ENCODE measurements around the gene TRIP13. TPM values are rescaled to one million over a fixed set of nuclear protein-coding genes. Genes with fewer than 3 reads are reported as not detected.

TRIP13 gene
- total RNA-seq, 4 donors from 2014 or later = 1.1 to 1.7 (median 1.3) TPM; not detected in 1

DNA sequence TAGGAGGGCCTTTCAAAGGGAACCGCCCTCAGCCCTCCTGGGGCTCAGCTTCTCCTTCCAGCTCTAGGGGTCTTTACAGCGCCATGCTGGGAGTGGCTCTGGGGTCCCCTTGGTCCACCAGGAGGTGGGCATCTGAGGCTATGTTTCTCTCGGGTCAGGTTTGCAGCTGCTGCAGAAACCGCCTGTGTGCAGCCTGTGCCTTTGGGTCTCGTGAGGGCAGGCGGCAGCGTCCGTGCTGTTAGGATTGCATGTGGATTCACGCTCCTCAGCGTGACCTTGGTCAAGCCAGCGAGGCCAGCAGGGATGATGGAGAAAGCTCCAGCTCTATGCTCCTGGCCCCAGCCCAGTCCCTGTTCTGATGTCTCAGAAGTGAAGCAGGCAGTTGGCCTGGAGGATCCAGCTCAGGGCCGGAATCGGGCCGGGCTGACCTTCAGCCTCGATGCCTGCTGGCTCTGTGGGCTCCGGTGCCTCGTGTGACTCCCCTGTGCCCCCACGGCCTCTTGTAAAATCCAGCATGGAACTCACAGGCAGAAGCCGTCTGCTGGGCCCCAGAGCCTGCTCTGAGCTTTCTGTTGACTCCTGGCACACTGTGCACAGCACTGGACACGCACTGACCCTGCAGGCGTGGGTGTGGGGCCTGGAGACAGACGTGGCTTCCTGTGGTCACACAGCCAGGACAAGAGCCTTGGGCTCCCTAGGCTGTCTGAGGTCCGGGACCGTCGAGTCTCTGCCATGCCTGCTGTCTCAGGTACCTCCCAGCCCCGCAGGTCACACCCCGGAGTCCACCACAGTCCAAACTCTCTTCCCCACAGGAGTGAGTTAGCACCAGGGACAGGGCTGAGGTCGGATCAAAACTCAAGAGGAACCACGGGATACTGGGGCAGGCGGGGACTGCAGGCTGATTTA, 54.3 kb downstream of the TRIP13 start:
- WGBS, 2 donors = 76 to 80% methylated on average over 23 to 24 of the region's 30 CpGs

DNA sequence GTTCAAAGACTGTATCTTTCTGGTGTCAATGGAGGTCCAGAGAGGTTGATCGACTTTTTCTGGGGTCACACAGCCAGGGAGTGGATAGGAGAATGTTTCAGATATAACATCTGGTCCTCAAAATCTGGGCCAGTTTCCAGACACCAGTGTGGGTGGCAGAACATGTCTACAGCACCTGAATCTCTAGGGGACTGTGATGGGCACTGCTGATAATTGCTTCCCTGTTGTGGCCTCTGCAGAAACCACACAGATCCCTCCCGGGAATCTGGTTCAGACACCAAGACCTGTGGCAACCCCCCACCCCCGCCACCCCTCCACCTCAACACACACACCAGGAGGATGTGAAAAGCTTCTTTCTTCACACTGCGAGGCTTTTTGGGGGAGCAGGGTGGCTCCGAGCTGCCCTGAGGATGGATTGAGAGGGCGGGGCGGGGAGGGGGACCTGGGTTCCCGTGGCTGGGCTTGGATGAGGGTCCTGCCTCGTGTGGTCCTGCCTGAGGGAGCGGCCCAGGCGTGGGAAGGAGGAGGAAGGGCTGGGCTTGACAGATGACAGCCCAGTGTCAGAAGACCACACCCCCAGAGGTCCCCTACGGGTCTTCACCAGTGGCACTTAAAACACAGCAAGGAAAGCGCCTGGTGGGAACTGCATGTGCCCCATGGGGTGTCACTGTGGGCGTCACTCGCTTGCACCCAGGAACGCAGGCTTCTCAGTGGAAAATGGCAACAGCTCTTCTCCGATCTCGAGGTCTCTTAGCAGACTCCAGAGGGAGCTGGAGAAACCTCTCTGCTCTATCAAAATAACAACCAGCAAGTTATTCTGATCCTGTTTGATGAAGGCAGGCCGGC, 55.2 kb downstream of the TRIP13 start:
- no peaks in the 10 kb centered on the region for H3K9me3 ChIP-seq
- 69 to 71% methylated on average over 18 to 19 of the region's 19 CpGs for whole genome bisulfite sequencing, 2 donors
- no peak overlapping the region for H3K4me3 ChIP-seq (replicated peaks in 1 of 3)
- intact Hi-C loops (cut with DNase I) = no loop called here
- H3K27me3 ChIP-seq = no peaks in the 10 kb centered on the region
- no peak overlapping the region for H3K27ac ChIP-seq
- no peaks in the 10 kb centered on the region for H3K36me3 ChIP-seq
- DNase-seq = no peak
- TF ChIP-seq, protein P1, sequence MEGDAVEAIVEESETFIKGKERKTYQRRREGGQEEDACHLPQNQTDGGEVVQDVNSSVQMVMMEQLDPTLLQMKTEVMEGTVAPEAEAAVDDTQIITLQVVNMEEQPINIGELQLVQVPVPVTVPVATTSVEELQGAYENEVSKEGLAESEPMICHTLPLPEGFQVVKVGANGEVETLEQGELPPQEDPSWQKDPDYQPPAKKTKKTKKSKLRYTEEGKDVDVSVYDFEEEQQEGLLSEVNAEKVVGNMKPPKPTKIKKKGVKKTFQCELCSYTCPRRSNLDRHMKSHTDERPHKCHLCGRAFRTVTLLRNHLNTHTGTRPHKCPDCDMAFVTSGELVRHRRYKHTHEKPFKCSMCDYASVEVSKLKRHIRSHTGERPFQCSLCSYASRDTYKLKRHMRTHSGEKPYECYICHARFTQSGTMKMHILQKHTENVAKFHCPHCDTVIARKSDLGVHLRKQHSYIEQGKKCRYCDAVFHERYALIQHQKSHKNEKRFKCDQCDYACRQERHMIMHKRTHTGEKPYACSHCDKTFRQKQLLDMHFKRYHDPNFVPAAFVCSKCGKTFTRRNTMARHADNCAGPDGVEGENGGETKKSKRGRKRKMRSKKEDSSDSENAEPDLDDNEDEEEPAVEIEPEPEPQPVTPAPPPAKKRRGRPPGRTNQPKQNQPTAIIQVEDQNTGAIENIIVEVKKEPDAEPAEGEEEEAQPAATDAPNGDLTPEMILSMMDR (IDR thresholded peaks at IDR 0.05) = no peak
- TF ChIP-seq POLR2A (IDR thresholded peaks at IDR 0.05) = no peak
- no peaks in the 10 kb centered on the region for H3K4me1 ChIP-seq

More for the DNA sequence above, 54.3 kb downstream of the TRIP13 start:
- no peak overlapping the region for H3K4me3 ChIP-seq (replicated peaks in 1 of 3)
- DNase-seq = no peak
- no peaks in the 10 kb centered on the region for H3K27me3 ChIP-seq
- H3K4me1 ChIP-seq = no peaks in the 10 kb centered on the region
- H3K9me3 ChIP-seq = no peaks in the 10 kb centered on the region
- H3K36me3 ChIP-seq = no peaks in the 10 kb centered on the region
- intact Hi-C loops (cut with DNase I) = no loop called here
- TF ChIP-seq, protein P1 (IDR thresholded peaks at IDR 0.05) = no peak
- TF ChIP-seq POLR2A (IDR thresholded peaks at IDR 0.05) = no peak
- no peak overlapping the region for H3K27ac ChIP-seq

DNA sequence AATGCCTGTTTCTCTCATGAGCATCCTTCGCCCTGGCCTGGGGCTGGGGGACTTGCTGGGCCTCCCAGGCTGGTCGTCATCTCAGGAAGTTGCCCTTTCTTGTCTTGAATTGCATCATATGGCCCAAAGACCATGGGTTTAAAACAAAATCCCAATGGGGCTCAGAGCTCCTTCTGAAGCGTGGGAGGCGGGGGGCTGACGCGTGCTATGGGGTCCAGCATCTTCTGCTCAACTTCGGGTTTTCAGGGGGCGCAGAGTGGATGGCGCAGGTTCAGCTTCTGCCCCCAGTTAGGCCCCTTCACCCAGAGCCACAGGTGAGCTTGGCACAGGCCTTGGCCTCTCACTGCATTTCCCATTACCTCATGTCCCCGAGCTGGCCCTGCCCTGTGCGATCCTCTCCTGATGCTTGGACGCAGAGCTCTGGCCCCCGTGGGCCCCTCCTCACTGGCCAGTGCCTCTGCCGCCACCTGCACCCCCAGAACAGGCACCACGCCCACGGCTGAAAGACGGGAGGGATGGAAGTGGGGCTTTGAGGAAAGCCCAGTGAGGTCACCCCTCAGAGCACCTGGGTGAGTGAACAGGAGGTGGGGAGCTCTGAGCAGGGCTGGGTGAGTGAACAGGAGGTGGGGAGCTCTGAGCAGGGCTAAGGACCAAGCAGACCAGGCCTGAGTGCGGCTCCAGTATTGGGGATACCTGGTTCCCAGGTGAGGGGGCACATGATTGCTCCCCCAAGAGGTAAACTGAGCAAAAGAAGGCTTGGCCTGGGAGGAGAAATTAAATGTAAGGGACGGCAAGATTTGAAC, 56.0 kb downstream of the TRIP13 start:
- H3K27me3 ChIP-seq = no peaks in the 10 kb centered on the region
- intact Hi-C loops (cut with DNase I) = no loop called here
- H3K36me3 ChIP-seq = no peaks in the 10 kb centered on the region

DNA sequence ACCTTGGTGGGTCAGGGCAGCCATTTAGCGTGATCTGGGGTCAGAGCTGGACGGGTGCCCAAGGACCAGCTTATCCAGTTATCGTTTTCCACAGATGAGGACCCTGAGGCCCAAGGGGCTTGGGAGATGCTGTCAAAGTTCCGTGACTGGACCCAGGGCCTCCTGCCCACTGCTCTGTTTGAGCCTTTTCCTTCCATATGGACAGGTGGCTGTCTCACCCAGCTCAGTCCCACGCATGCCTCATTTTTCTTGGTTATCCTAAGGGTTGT, 56.5 kb downstream of the TRIP13 start:
- H3K27me3 ChIP-seq = no peaks in the 10 kb centered on the region
- intact Hi-C loops (cut with DNase I) = no loop called here
- DNase-seq = no peak
- no peaks in the 10 kb centered on the region for H3K36me3 ChIP-seq
- no peak for TF ChIP-seq POLR2A (IDR thresholded peaks at IDR 0.05)
- TF ChIP-seq, protein P1 (IDR thresholded peaks at IDR 0.05) = no peak
- no peaks in the 10 kb centered on the region for H3K9me3 ChIP-seq
- H3K4me1 ChIP-seq = no peaks in the 10 kb centered on the region
- whole genome bisulfite sequencing, 2 donors = 85 to 91% methylated on average over 5 of the region's 5 CpGs
- H3K4me3 ChIP-seq (replicated peaks in 1 of 3) = no peak overlapping the region
- no peak overlapping the region for H3K27ac ChIP-seq

More for the DNA sequence above, 56.0 kb downstream of the TRIP13 start:
- no peak for DNase-seq
- 86 to 88% methylated on average over 13 to 19 of the region's 19 CpGs for WGBS, 2 donors
- Histone ChIP-seq H3K4me3 (replicated peaks in 1 of 3) (no peak overlapping the region), H3K27ac (no peak overlapping the region), H3K4me1 (no peaks in the 10 kb centered on the region), H3K9me3 (no peaks in the 10 kb centered on the region)
- TF ChIP-seq, protein P1 (IDR thresholded peaks at IDR 0.05) = no peak
- no peak for TF ChIP-seq POLR2A (IDR thresholded peaks at IDR 0.05)

Data from thyroid gland (tissue), 4 donors.